Breast epithelium (tissue), 4 donors: Measurements from ENCODE around the gene SLC38A9. TPM values are rescaled to one million over a fixed set of nuclear protein-coding genes. Genes with fewer than 3 reads are reported as not detected.
A peak's percentile ranks its signal among the peaks of the same experiment; 100 is the strongest.

Experiments used
- DNase-seq, 2 donors: peaks; one replicate each; pipeline ENCODE4 v3.0.0-alpha.2; 2019; ENCODE audit warnings: low spot score in 2 of 2
- H3K27ac ChIP-seq, 2 donors: fragments of 200-600 bp; sonication (generic) in 1 of 2; one replicate each; pipeline ENCODE4 v1.5.1; 2016 to 2019; ENCODE audit warnings: mild to moderate bottlenecking in 1 of 2
- H3K27me3 ChIP-seq, 2 donors: fragments of 200-600 bp; sonication (generic) in 1 of 2; one replicate each; pipeline versions ENCODE4 v1.5.1 to v1.6.0; 2017 to 2019; ENCODE audit warnings: control low read depth in 1 of 2, mild to moderate bottlenecking in 1 of 2
- H3K36me3 ChIP-seq: fragments of 200-600 bp; one replicate; pipeline ENCODE4 v1.5.1; 2019
- H3K4me1 ChIP-seq, 2 donors: fragments of 200-600 bp; sonication (generic); one replicate each; pipeline ENCODE4 v1.5.1; 2016 to 2019; ENCODE audit warnings: control low read depth in 1 of 2
- H3K4me3 ChIP-seq, 3 donors: fragments of 200-600 bp; sonication (generic); 1 replicate in 2 of 3; 2 replicates in 1 of 3; pipeline ENCODE4 v1.5.1; 2016 to 2019; ENCODE audit warnings: mild to moderate bottlenecking in 3 of 3, moderate library complexity in 2 of 3
- H3K9me3 ChIP-seq, 2 donors: fragments of 200-600 bp; sonication (generic) in 1 of 2; one replicate each; pipeline ENCODE4 v1.5.1; 2016 to 2019; ENCODE audit warnings: control low read depth in 1 of 2
- CTCF ChIP-seq, 3 donors: fragments of 450-650 bp; IDR thresholded peaks; one replicate each; pipeline ENCODE4 v1.5.1; 2016 to 2017; ENCODE audit warnings: antibody characterized with exemption in 3 of 3, mild to moderate bottlenecking in 3 of 3, moderate library complexity in 3 of 3
- POLR2A ChIP-seq: fragments of 450-650 bp; IDR thresholded peaks from one replicate; pipeline ENCODE4 v1.6.1; 2016; ENCODE audit warnings: antibody characterized with exemption, mild to moderate bottlenecking, moderate library complexity
- POLR2AphosphoS5 ChIP-seq, 3 donors: sonication (generic); formaldehyde crosslinking; IDR thresholded peaks; one replicate each; pipeline ENCODE4 v1.6.1; 2017; ENCODE audit warnings: antibody characterized with exemption in 3 of 3
- intact Hi-C: fragments of 100-400 bp; cut with DNase I; formaldehyde crosslinking; loops from one replicate; pipeline ENCODE4 v1.15.1; 2023; ENCODE audit warnings: low total_unique reads
- total RNA-seq, 3 donors: library from RNA; depleted of rRNA; stranded (reverse); fragments of >200 nt; gene quantifications; one replicate each; pipeline ENCODE4 v1.1.0, GENCODE V29; 2016

SLC38A9 gene
- total RNA-seq, 3 donors from 2014 or later = 25.2 to 35.1 (median 28.6) TPM

GRCh38 chr5:55675119-55675518 lies 37.0 kb downstream of the SLC38A9 start:
- intact Hi-C loops = no loop called here
- peak overlapping the region in 1 of 2 donors; percentile 4 for H3K27ac ChIP-seq
- no peaks in the 10 kb centered on the region for H3K9me3 ChIP-seq

GRCh38 chr5:55674340-55674739 lies 37.8 kb downstream of the SLC38A9 start:
- H3K36me3 ChIP-seq = no peaks in the 10 kb centered on the region
- intact Hi-C loops = no loop called here
- H3K27me3 ChIP-seq = no peaks in the 10 kb centered on the region
- no peak overlapping the region for H3K4me3 ChIP-seq
- no peaks in the 10 kb centered on the region for H3K4me1 ChIP-seq
- no peaks in the 10 kb centered on the region for H3K9me3 ChIP-seq
- DNase-seq = no peak
- TF ChIP-seq POLR2AphosphoS5 (IDR thresholded peaks at IDR 0.05) (no peak), POLR2A (no peak)
- peak overlapping the region in 1 of 2 donors; percentile 4 for H3K27ac ChIP-seq

More at GRCh38 chr5:55675119-55675518, 37.0 kb downstream of the SLC38A9 start:
- Histone ChIP-seq H3K4me1 (no peaks in the 10 kb centered on the region), H3K36me3 (no peaks in the 10 kb centered on the region), H3K27me3 (no peaks in the 10 kb centered on the region), H3K4me3 (no peak overlapping the region)
- no peak for TF ChIP-seq POLR2A
- no peak for TF ChIP-seq POLR2AphosphoS5 (IDR thresholded peaks at IDR 0.05)
- no peak for TF ChIP-seq CTCF (IDR thresholded peaks at IDR 0.05)
- no peak for DNase-seq

GRCh38 chr5:55672477-55672911 lies 39.6 kb downstream of the SLC38A9 start:
- no peak for DNase-seq
- H3K9me3 ChIP-seq = no peaks in the 10 kb centered on the region
- no peaks in the 10 kb centered on the region for H3K36me3 ChIP-seq
- no peaks in the 10 kb centered on the region for H3K4me1 ChIP-seq
- H3K27ac ChIP-seq = peak overlapping the region in 1 of 2 donors; percentile 44
- intact Hi-C loops = no loop called here
- H3K4me3 ChIP-seq = no peak overlapping the region
- no peaks in the 10 kb centered on the region for H3K27me3 ChIP-seq
- no peak for TF ChIP-seq POLR2A
- TF ChIP-seq CTCF (IDR thresholded peaks at IDR 0.05) = no peak
- no peak for TF ChIP-seq POLR2AphosphoS5 (IDR thresholded peaks at IDR 0.05)

GRCh38 chr5:55671975-55672374 lies 40.1 kb downstream of the SLC38A9 start:
- H3K27ac ChIP-seq = peak overlapping the region in 1 of 2 donors; percentile 44
- H3K36me3 ChIP-seq = no peaks in the 10 kb centered on the region
- no peak overlapping the region for H3K4me3 ChIP-seq
- H3K9me3 ChIP-seq = no peaks in the 10 kb centered on the region
- H3K27me3 ChIP-seq = no peaks in the 10 kb centered on the region
- TF ChIP-seq POLR2A = no peak
- TF ChIP-seq CTCF (IDR thresholded peaks at IDR 0.05) = no peak
- no peak for TF ChIP-seq POLR2AphosphoS5 (IDR thresholded peaks at IDR 0.05)
- no peaks in the 10 kb centered on the region for H3K4me1 ChIP-seq
- intact Hi-C loops = no loop called here
- no peak for DNase-seq

GRCh38 chr5:55668356-55668755 lies 43.8 kb downstream of the SLC38A9 start:
- TF ChIP-seq POLR2A (no peak), CTCF (IDR thresholded peaks at IDR 0.05) (no peak)
- intact Hi-C loops = no loop called here
- H3K27me3 ChIP-seq = no peaks in the 10 kb centered on the region
- H3K9me3 ChIP-seq = no peaks in the 10 kb centered on the region
- no peaks in the 10 kb centered on the region for H3K4me1 ChIP-seq
- H3K4me3 ChIP-seq = no peak overlapping the region
- H3K36me3 ChIP-seq = no peaks in the 10 kb centered on the region
- no peak overlapping the region for H3K27ac ChIP-seq
- no peak for DNase-seq

GRCh38 chr5:55667938-55668337 lies 44.2 kb downstream of the SLC38A9 start:
- no peak for DNase-seq
- Histone ChIP-seq H3K27ac (no peak overlapping the region), H3K9me3 (no peaks in the 10 kb centered on the region), H3K4me1 (no peaks in the 10 kb centered on the region), H3K36me3 (no peaks in the 10 kb centered on the region), H3K27me3 (no peaks in the 10 kb centered on the region), H3K4me3 (no peak overlapping the region)
- TF ChIP-seq CTCF (IDR thresholded peaks at IDR 0.05) (no peak), POLR2A (no peak), POLR2AphosphoS5 (IDR thresholded peaks at IDR 0.05) (no peak)
- intact Hi-C loops = no loop called here
